AG04450 (cell line): ENCODE results near the gene SCO1. TPM values are rescaled to one million over a fixed set of nuclear protein-coding genes. Genes with fewer than 3 reads are reported as not detected.

Source experiments
- CTCF ChIA-PET: fragments of 300-600, 350-600 bp; formaldehyde crosslinking; extraction: SDS; loops from one replicate; lab custom pipeline; 2022; ENCODE audit warnings: antibody characterized with exemption, inconsistent platforms; lab: Charles Lee
- POLR2A ChIA-PET: fragments of 350-600 bp; formaldehyde crosslinking; extraction: SDS; loops from one replicate; lab custom pipeline; 2021; ENCODE audit warnings: antibody characterized with exemption, inconsistent platforms; lab: Yijun Ruan, JAX
- DNase-seq: peaks from one replicate; pipeline ENCODE4 v3.0.0-alpha.2; 2011; ENCODE audit warnings: low read depth, low spot score
- H3K27ac ChIP-seq: one replicate; pipeline ENCODE4 v1.5.1; 2012; ENCODE audit warnings: low read depth, low read length, control low read depth
- H3K27me3 ChIP-seq: one replicate; pipeline ENCODE4 v1.6.0; 2012; ENCODE audit warnings: low read length; ENCODE audit not compliant: control insufficient read depth, insufficient read depth
- H3K4me3 ChIP-seq: 2 replicates; pipeline ENCODE4 v1.5.1; 2011; ENCODE audit warnings: mild to moderate bottlenecking, low read depth, low read length, control low read depth
- H3K9me3 ChIP-seq: 2 replicates; pipeline ENCODE4 v1.5.1; 2012; ENCODE audit warnings: low read length; ENCODE audit not compliant: control insufficient read depth, insufficient read depth
- polyA plus RNA-seq: library from polyadenylated mRNA; depleted of rRNA; stranded (reverse); fragments of >200 nt; gene quantifications from 2 replicates; pipeline ENCODE4 v1.2.3, GENCODE V29; 2011
- TF ChIP-seq, protein P1 (sequence below): IDR thresholded peaks from 2 replicates; pipeline ENCODE4 v1.5.1; 2011; ENCODE audit warnings: low read depth, low read length, control low read depth, inconsistent platforms

Gene SCO1
- polyA plus RNA-seq, 1 experiment, result 28.5 TPM

DNA sequence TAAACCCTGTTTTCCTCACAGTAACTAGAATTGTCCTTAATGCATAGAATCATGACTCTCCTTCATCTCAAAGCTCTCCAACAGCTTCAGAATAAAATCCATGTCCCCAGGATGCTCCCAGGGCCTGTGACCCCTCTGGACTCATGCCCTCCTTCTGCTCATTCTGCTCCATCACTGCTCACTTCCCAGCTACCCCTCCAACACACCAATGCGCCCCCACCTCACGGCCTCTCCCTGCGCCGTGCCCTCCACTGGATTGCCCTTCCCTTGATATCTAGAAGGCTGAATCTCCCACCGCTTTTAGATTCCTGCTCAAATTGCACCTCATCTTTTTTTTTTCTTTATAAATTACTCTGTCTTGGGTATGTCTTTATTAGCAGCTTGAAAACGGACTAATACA is 45.1 kb upstream of the SCO1 start:
- Histone ChIP-seq H3K27ac (no peak overlapping the region), H3K27me3 (peaks cover 16% of the 10 kb centered on the region), H3K4me3 (no peak overlapping the region), H3K9me3 (no peaks in the 10 kb centered on the region)
- TF ChIP-seq, protein P1, sequence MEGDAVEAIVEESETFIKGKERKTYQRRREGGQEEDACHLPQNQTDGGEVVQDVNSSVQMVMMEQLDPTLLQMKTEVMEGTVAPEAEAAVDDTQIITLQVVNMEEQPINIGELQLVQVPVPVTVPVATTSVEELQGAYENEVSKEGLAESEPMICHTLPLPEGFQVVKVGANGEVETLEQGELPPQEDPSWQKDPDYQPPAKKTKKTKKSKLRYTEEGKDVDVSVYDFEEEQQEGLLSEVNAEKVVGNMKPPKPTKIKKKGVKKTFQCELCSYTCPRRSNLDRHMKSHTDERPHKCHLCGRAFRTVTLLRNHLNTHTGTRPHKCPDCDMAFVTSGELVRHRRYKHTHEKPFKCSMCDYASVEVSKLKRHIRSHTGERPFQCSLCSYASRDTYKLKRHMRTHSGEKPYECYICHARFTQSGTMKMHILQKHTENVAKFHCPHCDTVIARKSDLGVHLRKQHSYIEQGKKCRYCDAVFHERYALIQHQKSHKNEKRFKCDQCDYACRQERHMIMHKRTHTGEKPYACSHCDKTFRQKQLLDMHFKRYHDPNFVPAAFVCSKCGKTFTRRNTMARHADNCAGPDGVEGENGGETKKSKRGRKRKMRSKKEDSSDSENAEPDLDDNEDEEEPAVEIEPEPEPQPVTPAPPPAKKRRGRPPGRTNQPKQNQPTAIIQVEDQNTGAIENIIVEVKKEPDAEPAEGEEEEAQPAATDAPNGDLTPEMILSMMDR, result no peak
- ChIA-PET POLR2A (no interaction called here), CTCF (interaction anchor here (1.4 to 2.6 kb wide), 2 partner anchors 96 to 102 kb away, joined by 4 to 9 read pairs; no protein-coding TSS in a partner anchor)
- no peak for DNase-seq

DNA sequence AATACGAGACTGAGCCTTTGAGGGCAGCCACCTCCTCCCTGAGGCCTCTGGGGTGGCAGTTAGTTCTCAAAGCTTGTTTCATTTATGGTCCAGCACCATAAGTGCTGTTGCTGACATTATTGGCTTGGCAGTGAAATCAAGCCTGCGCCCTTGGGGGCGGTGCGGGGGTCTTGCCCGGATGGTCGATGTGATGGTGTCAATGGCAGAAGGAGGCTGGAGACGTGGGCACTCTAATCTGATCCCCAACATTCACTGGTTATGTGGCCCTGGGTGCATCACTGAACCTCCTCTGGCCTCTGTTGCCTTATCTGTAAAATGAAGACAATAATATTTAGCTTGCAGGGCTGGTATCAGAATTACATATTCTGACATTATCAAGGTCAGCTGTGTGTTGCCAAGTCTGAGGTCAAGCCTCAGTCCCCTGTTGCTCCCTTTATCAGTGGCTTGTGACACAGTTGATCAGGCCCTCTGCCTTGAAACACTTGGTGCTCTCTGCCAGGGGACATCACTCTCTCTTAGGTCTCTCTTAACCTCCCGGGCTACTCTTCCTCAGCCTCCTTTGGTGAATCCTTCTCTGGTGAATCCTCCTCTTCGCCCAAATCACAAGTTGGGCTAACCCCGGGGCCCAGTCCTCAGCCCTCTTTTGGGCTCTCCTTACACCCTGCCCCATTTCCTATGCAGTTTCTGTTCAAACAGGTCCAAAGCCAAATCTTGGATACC is 44.2 kb upstream of the SCO1 start:
- Histone ChIP-seq H3K9me3 (no peaks in the 10 kb centered on the region), H3K27me3 (peaks cover 17% of the 10 kb centered on the region), H3K27ac (no peak overlapping the region), H3K4me3 (no peak overlapping the region)
- TF ChIP-seq, protein P1, result no peak
- no peak for DNase-seq
- POLR2A ChIA-PET, result no interaction called here
- CTCF ChIA-PET, result interaction anchor here (1.4 to 2.6 kb wide), 2 partner anchors 95 to 103 kb away, joined by 4 to 9 read pairs; no protein-coding TSS in a partner anchor

DNA sequence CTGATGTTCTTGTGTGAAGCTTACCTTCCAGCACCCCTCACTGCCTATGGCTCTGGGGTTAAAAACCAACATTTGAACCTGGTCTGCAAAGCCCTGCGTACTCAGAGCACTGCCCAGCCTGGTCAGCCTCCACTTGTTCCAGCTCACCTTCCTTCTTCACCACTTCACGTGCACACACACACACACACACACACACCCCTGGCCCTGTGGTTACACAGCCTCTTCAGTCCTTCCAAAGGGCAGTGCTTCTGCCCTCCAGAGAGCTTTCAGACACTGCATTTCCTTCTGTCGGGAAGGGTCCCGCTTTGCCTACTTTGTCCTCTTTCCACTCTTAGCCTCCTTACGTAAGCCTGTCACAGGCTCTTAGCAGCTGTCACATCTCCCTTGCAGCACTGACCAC is 42.1 kb upstream of the SCO1 start:
- H3K27ac ChIP-seq, result no peak overlapping the region
- no peak for DNase-seq
- CTCF ChIA-PET, result interaction anchor here (0.5 to 2.3 kb wide), 3 partner anchors 10 to 105 kb away, joined by 5 to 8 read pairs (median 6); partner anchors contain the start of gene TMEM220

DNA sequence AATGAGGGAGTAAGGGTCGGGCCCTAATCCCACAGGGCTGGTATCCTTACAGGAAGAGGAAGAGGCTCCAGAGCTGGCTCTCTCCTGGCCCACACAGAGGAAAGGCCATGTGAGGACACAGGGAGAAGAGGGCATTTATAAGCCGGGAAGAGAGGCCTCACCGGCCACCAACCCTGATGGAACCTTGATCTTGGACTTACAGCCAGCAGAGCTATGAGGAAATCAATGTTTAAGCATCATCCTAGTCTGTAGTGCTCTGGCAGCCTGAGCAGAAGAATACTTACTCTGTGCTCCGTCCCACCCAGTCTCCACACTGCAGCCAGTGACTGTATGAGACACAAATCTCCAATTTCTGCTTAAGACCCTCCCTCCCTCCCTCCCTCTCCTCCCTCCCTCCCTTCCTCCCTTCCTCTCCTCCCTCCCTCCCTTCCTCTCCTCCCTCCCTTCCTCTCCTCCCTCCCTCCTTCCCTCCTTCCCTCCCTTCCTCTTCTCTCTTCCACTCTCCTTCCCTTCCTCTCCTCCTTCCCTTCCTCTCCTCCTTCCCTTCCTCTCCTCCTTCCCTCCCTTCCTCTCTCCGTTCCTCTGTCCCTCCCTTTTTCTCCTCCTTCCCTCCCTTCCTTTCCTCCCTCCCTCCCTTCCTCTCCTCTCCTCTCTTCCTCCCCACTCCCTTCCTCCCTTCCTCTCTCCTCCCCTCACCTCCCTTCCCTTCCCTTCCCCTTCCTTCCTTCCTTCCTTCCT is 41.4 kb upstream of the SCO1 start:
- TF ChIP-seq, protein P1, result no peak
- CTCF ChIA-PET, result interaction anchor here (0.5 to 3.3 kb wide), 5 partner anchors 9 to 107 kb away, joined by 5 to 32 read pairs (median 8); partner anchors contain the start of gene TMEM220
- DNase-seq, result no peak

More for the DNA sequence above, 42.1 kb upstream of the SCO1 start:
- POLR2A ChIA-PET, result no interaction called here
- no peak overlapping the region for H3K4me3 ChIP-seq
- peaks cover 14% of the 10 kb centered on the region for H3K27me3 ChIP-seq
- TF ChIP-seq, protein P1, result no peak
- no peaks in the 10 kb centered on the region for H3K9me3 ChIP-seq

More for the DNA sequence above, 41.4 kb upstream of the SCO1 start:
- POLR2A ChIA-PET, result no interaction called here
- no peak overlapping the region for H3K27ac ChIP-seq
- no peaks in the 10 kb centered on the region for H3K9me3 ChIP-seq
- peaks cover 14% of the 10 kb centered on the region for H3K27me3 ChIP-seq
- H3K4me3 ChIP-seq, result no peak overlapping the region
